Peyer's patch (tissue), 4 donors: ENCODE results near the gene HHATL.

Experiments used
- POLR2A ChIP-seq, 2 donors: fragments of 450-650 bp; IDR thresholded peaks; one replicate each; pipeline ENCODE4 v1.5.1; 2017; ENCODE audit warnings: antibody characterized with exemption in 2 of 2, mild to moderate bottlenecking in 2 of 2, moderate library complexity in 2 of 2
- TF ChIP-seq, protein P1 (sequence below), 6 experiments: fragments of 450-650 bp in 4 of 6; fragments of 200-600 bp in 2 of 6; sonication (generic) in 1 of 6; IDR thresholded peaks; one replicate each; pipeline ENCODE4 v1.5.1; 2017 to 2019; ENCODE audit warnings: antibody characterized with exemption in 6 of 6, mild to moderate bottlenecking in 3 of 6, moderate library complexity in 1 of 6

DNA sequence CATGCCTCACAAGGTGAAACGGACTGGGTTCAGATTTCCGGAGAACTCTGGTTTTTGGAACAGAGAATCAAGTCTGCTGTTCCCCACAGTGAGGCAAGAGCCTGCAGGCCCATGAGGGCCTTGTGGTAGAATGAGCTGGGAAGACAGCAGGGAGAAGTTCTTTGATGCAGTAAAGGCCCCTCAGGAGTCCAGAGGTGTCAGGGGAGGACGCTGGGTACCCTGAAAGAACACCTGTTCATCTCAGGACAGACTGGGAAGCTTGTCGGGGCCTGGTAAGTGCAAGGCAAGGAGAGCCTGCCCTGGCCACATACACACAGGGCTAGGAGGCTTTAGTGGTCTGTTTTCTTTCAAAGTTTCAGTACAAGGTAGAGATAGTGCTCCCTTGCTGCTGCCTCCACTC lies 52.8 kb downstream of the HHATL start:
- TF ChIP-seq, protein P1, sequence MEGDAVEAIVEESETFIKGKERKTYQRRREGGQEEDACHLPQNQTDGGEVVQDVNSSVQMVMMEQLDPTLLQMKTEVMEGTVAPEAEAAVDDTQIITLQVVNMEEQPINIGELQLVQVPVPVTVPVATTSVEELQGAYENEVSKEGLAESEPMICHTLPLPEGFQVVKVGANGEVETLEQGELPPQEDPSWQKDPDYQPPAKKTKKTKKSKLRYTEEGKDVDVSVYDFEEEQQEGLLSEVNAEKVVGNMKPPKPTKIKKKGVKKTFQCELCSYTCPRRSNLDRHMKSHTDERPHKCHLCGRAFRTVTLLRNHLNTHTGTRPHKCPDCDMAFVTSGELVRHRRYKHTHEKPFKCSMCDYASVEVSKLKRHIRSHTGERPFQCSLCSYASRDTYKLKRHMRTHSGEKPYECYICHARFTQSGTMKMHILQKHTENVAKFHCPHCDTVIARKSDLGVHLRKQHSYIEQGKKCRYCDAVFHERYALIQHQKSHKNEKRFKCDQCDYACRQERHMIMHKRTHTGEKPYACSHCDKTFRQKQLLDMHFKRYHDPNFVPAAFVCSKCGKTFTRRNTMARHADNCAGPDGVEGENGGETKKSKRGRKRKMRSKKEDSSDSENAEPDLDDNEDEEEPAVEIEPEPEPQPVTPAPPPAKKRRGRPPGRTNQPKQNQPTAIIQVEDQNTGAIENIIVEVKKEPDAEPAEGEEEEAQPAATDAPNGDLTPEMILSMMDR (IDR thresholded peaks at IDR 0.05) = no peak
- TF ChIP-seq POLR2A (IDR thresholded peaks at IDR 0.05) = no peak
